Fibroblast of skin of right quadriceps (primary cell): Measurements from ENCODE around the gene CDR2.
A peak's percentile ranks its signal among the peaks of the same experiment; 100 is the strongest.
"Not testable (repeated sequence)": the region's sequence is repeated elsewhere in the genome, so short reads cannot be mapped to it uniquely, and the experiment has no call there.

Experiments
- DNase-seq: peaks from one replicate; pipeline ENCODE4 v3.0.0-alpha.2; 2013

Gene CDR2

DNA sequence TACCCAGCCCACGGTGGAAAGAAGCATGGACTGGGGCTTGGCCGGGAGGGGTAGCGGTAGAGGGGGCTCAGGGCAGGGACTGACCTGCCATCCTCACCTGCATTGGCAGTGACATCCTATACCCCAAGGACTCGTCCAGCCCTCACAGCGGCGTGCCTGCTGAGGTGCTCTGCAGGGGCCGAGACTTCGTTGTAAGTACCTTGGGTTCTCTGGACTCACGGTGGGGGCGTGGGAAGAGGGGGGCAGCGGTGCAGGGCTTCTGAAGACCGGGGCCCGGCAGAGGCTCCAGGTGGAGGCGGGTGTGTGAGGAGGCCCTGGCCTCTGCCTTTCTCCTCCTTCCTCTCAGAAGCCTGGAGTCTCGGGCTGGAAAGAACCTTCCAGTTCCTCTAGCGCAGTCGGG lies 51.7 kb downstream of the CDR2 start:
- no peak for DNase-seq

- no peak for DNase-seq
Measured at GRCh38 chr16:22322021-22322471, 52.4 kb downstream of the CDR2 start.

DNA sequence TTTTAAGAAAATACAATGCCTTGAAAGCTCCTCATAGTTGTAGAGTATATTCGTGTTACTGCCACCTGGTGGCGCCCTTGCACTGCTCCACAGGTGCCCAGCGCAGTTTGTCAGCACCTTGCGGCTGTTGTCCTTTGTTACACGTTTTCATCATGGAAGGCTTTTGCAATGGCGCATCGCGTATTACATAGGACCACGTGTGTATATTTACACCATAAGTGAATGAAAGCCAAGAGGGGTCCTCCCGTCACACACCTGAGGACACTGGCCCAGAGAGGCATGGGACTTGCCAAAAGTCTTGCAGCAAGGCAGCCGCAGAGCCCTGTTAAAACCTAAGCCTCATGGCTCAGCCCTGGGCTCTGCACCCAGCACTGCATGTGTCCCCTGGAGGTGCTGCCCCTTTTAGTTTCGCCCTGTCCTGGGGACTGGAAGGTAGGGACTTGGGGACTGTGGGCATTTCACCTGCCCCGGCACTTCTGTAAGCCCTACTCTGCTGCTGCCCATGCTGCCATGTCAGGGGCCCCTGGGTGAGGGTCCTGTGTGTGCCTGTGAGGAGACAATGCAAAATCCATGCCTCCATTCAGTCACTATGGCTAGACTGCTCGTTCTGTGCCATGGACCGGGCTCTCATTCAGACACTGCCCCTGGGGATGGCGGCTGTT lies 52.9 kb downstream of the CDR2 start:
- peak; percentile 58 for DNase-seq

DNA sequence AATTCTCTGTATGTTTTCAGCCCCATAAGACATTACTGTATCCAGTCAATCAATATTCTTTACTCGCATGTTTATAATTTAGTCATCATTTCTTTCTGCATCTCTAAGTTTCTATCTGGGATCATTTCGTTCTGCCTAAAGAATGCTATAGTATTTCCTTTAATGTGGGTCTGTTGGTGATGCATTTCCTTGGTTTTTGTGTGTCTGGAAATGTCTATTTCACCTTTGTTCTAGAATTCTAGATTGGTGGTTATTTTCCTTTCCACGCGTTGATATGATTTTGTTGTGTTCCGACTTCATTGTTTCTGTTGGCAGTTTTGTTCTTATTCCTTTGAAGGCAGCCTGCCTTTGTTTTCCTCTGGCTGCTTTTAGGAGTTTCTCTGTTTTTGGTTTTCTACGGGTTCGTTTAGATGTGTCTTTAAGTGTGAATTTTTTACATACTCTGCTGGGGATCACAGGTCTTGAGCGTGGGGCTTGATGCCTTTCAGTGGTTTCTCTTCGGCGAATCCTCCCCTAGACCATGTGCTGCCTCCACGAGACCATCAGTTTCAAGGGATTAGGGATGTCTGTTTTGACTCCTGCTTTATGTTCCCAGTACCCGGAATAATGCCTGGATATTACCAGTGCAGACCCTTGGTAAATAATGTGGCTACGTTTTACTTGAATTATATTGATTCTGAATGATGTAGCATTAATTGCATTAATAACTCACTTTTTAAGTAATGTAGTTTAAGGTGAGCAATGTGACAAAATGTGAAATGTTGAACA lies 53.7 kb downstream of the CDR2 start:
- no peak for DNase-seq

DNA sequence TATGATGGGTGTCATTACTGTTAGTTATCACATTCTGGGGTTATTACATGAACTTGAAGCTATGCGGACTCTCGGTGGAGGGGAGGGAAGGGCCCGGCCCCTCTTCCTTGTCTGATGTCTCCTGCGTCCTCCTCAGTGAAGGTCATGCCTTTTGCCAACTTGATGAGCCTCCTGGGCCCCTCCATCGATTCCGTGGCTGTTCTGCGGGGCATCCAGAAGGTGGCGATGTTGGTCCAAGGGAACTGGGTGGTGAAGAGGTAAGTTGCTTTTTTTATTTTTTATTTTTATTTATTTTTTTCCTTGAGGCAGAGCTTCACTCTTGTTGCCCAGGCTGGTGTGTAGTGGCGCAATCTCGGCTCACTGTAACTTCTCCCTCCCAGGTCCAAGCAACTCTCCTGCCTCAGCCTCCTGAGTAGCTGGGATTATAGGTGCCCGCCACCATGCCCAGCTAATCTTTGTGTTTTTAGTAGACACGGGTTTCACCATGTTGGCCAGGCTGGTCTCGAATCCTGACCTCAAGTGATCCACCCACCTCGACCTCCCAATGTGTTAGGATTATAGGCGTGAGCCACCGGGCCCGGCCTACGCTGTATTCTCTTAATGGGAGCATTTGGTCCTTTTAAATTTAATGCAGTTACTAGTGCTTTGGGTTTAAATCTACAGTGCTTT lies 55.6 kb downstream of the CDR2 start:
- DNase-seq: no peak

DNA sequence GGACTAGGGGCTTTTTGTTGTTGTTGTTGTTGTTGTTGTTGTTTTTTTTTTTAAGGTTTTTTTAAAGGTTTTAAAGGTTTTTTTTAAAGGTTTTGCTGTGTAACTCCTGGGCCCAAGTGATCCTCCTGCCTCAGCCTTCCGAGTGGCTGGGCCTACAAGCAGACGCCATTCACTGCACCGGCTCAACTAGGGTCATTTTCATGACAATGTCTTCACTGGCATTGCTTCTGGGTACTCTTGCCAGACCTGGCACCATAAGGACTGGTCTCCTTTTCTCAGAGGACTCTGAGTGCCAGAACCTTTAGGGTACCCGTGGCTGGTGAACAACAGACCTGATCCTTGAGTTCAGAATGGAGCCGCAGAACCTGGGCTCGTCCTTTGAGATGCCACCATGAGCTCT lies 56.8 kb downstream of the CDR2 start:
- DNase-seq: no peak

- no peak for DNase-seq
Measured at GRCh38 chr16:22317001-22317530, 57.4 kb downstream of the CDR2 start.

- DNase-seq: no peak
Measured at GRCh38 chr16:22316411-22316811, 58.0 kb downstream of the CDR2 start.

GRCh38 chr16:22315979-22316378 lies 58.4 kb downstream of the CDR2 start:
- DNase-seq: no peak

DNA sequence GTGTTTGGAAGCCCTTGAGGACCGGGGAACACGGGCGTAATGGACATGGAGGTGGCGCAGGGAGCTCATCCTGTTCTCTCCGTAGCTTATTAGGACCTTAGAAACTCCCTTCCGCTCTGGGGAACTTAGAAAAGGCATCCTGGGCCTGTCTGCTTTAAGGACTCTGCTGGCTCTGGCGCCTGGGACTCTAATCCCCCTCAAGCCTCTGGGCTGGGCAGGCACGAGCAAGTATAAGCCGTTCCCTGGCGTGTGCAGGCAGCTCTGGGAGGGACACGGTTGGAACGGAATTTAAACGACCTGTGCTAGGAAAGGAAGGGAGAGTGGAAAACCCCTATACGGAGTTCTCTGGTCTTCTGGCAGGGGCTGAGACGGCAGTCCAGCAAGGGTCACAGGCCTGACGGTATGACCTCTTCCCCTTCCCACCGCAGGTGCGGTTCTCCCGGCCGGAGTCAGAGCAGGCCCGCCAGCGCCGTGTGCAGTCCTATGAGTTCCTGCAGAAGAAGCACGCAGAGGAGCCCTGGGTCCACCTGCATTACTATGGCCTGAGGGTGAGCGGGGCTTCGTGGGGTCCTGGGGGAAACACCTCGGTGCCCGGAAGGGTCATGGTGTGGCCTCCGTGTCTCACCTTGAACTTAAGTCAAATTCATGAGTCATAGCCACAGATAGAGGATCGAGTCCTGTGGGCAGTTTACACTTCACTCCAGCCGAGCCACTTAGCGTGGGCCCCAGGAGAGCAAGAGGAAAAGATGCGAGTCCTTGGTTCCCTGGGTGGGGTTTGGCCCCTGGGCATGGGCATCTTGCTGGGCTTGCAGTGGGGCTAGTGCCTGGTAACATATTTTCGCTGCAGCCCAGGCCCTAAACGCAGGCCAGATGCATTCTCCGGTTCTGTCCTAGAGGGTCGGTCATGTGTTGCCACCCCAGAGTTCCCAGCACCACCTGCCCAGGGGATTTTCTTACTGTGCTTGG lies 59.5 kb downstream of the CDR2 start:
- no peak for DNase-seq

GRCh38 chr16:22313876-22314470 lies 60.4 kb downstream of the CDR2 start:
- DNase-seq: no peak

DNA sequence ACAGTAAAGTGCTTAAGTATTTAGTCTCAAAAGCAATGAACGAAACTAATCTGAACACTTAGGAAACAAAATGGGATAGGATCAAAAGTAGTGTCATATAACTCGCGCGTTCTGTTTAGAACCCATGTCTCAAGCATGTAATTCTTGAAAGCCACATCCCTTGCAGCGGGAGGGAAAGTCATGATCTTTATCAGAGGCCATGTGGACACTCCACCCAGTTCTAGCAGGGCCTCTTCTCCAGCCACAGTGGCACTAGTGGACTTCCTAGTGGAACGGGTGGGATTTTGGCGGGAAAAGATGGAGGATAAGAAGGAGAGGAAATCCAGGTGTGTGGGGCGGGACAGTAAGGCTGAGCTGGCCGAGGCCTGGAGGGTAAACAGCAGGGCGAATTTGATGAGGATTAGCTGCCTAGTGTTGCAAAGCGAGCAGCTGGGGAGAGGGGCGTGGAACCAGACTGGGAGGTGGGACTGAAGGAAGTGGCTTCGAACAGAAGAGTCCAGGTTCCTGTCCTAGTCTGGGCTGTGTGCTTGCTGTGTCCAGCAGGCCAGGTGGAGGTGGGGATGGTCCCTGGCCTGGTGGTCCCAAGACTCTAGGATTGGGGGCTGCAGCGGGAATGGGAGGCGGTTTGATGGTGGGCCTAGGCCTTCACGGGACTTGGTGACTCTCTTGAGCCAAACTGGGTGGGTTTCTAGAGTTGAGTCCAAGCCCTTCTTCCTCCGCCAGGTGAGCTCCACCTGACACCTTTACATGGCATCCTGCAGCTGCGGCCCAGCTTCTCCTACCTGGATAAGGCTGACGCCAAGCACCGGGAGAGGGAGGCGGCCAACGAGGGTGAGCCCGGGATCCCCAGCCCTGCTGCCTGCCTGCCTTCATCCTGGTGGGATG lies 61.3 kb downstream of the CDR2 start:
- no peak for DNase-seq

GRCh38 chr16:22311520-22311919 lies 62.9 kb downstream of the CDR2 start:
- DNase-seq: no peak

DNA sequence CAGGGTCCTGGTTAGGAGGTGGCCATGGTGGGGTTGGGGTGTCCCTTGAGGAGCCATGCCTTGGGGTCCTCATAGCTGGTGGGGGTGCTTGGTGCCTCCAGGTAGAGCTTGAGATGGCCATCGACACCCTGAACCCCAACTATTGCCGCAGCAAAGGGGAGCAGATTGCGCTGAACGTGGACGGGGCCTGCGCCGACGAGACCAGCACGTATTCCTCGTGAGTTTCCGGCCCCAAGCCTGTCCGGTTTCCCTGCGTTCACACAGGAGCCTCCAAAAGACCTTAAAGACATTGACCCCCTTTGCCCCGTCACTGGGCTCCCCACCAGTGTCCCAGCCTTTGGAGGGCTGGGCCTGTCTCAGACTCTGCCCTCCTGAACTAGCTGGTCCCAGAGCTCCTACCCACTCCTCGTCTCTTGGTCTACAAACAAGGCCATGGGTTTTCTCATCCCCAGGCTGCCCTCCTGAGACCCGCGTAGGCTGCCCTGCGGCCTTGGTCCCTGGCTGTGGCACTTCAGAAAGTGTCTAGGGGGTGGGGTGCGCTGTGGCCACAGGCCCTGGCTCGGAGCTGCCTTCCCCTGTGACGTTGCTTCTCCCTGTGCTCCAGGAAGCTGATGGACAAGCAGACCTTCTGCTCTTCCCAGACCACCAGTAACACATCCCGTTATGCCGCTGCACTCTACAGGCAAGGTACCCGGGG lies 65.4 kb downstream of the CDR2 start:
- DNase-seq: no peak

DNA sequence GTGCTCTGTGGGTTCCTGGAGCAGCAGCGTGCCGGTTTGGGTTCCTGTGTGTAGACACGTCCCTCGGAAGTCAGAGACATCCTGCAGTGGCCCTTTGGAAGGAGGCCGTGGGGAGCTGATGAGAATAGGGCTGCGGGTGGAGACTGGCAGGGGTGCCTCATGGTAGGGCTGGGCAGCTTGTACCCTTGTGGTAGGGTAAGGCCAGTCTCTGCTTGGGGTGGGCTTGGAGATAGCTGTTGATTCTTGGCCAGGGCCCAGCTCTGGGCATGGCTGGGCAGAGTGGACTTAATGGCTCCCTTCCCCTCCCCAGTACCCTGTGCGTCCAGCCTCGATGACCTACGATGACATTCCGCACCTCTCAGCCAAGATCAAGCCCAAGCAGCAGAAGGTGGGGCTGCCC lies 66.6 kb downstream of the CDR2 start:
- DNase-seq: no peak

DNA sequence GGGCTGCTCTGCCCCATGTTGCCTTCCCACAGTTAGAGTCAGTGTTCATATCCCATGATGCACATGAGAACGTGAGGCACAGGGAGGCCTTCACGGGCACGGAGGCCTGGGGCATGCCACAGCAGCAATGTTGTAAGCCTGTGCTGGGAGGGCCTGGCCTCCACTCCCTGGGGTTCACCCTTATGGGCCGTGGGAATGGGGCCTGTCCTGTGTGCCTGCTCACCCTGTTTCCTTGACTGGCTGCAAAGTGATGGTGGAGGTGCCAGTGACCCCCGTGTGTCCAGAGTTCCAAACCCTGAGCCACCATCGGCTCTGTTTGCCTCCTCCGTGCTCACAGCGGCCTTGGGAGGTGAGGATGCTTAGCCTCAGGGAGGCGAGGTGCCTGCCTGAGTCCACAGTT lies 67.6 kb downstream of the CDR2 start:
- no peak for DNase-seq

DNA sequence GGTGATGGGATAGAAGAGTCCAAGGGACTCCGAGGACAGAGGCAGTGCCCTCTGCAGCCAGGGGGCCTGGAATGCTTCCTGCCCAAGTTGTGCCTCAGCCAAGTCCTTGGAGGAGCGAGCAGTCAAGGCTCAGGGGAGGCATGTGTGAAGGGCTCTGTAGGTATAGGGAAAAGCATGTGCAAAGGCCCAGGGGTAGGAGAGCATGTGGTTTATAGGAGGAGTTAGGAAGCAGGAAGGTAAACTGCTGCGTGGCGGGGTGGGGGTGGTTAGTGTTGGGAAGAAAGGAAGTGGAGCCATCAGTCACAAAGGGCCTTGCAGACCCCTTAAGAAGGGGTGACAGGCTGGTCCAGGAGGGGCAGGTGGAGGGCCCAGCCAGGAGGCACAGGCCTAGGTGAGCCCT lies 70.0 kb downstream of the CDR2 start:
- no peak for DNase-seq

DNA sequence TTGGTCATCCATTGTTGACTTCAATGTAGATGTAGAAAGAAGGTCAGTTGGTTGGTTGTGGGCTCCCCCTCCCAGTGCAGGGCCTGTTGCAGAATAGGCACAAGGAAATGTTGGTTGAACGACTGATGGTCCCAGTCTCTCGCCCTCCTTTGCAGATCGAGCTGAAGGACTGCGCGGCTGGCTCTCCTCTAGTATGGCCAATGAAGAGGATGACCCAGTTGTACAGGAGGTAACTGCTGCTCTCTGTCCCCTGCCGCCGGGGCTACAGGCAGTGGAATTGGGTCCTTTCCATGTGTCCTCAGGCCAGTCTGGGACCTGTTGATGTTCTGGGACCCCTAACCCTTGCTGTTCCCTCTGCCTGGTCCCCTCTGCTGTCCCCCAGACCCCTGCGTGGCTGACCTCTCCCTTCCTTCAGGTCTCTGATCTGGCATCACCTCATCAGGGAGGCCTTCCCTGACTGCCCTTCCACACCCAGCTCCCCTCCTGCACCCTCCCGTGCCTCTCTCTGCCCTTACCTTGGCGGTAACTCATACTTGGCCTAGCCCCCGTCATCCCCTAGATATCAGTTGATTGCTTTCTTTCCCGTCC lies 71.5 kb downstream of the CDR2 start:
- no peak for DNase-seq

GRCh38 chr16:22301423-22301822 lies 73.0 kb downstream of the CDR2 start:
- not testable (repeated sequence) for DNase-seq
